ENCODE measurements around the gene SLIT1.

Gene SLIT1

GRCh38 chr10:96992721-96993120 is 193.0 kb downstream of the SLIT1 start:
- DNase-seq = no peak

GRCh38 chr10:96991313-96991841 is 194.4 kb downstream of the SLIT1 start:
- peak; percentile 80 for DNase-seq

- no peak for DNase-seq
These were observed 197.3 kb downstream of the SLIT1 start for GRCh38 chr10:96988426-96988825.

GRCh38 chr10:96987842-96988175 is 197.9 kb downstream of the SLIT1 start:
- peak; percentile 78 for DNase-seq

- DNase-seq = no peak
These were observed 198.5 kb downstream of the SLIT1 start for GRCh38 chr10:96987141-96987841.

GRCh38 chr10:96986200-96986856 is 199.4 kb downstream of the SLIT1 start:
- no peak for DNase-seq

- no peak for DNase-seq
These were observed 201.1 kb downstream of the SLIT1 start for GRCh38 chr10:96984541-96985131.

- no peak for DNase-seq
These were observed 203.4 kb downstream of the SLIT1 start for GRCh38 chr10:96982149-96982930.

GRCh38 chr10:96978621-96979154 is 207.1 kb downstream of the SLIT1 start:
- no peak for DNase-seq

GRCh38 chr10:96975136-96975535 is 210.6 kb downstream of the SLIT1 start:
- DNase-seq = no peak

- no peak for DNase-seq
These were observed 211.7 kb downstream of the SLIT1 start for GRCh38 chr10:96973809-96974747.

GRCh38 chr10:96972264-96972663 is 213.5 kb downstream of the SLIT1 start:
- DNase-seq = no peak

GRCh38 chr10:96971324-96971723 is 214.4 kb downstream of the SLIT1 start:
- no peak for DNase-seq

- no peak for DNase-seq
These were observed 216.9 kb downstream of the SLIT1 start for GRCh38 chr10:96968682-96969423.

- DNase-seq = peak; percentile 53
These were observed 217.9 kb downstream of the SLIT1 start for GRCh38 chr10:96967847-96968246.

- no peak for DNase-seq
These were observed 221.6 kb downstream of the SLIT1 start for GRCh38 chr10:96964131-96964530.

GRCh38 chr10:96960872-96961271 is 224.9 kb downstream of the SLIT1 start:
- peak; percentile 7 for DNase-seq

- peak; percentile 6 for DNase-seq
These were observed 226.0 kb downstream of the SLIT1 start for GRCh38 chr10:96959733-96960132.

GRCh38 chr10:96958071-96958470 is 227.7 kb downstream of the SLIT1 start:
- DNase-seq = no peak

- no peak for DNase-seq
These were observed 230.0 kb downstream of the SLIT1 start for GRCh38 chr10:96955794-96956193.

- DNase-seq = no peak
These were observed 233.8 kb downstream of the SLIT1 start for GRCh38 chr10:96951954-96952353.

Data from EL (cell line).